Cardiac muscle cell (in vitro differentiated cells and primary cell): ENCODE measurements around the gene TMEM88. TPM values are rescaled to one million over a fixed set of nuclear protein-coding genes. Genes with fewer than 3 reads are reported as not detected.

ENCODE experiments used
- DNase-seq, 2 donors: peaks; one replicate each; pipeline versions ENCODE4 v3.0.0 to v3.0.0-alpha.2; 2010 to 2017; ENCODE audit warnings: low read depth in 1 of 2, low spot score in 1 of 2
- H3K27ac ChIP-seq: fragments of 200-600 bp; sonication (generic); 2 replicates; pipeline ENCODE4 v1.5.1; 2016
- H3K27me3 ChIP-seq: fragments of 200-600 bp; sonication (generic); 2 replicates; pipeline ENCODE4 v1.6.0; 2016; ENCODE audit warnings: control low read depth
- H3K36me3 ChIP-seq: fragments of 200-600 bp; sonication (generic); 2 replicates; pipeline ENCODE4 v1.5.1; 2016; ENCODE audit warnings: control low read depth
- H3K4me1 ChIP-seq: fragments of 200-600 bp; sonication (generic); 2 replicates; pipeline ENCODE4 v1.8.1; 2017; ENCODE audit warnings: low read depth, mild to moderate bottlenecking, mixed run types
- H3K4me3 ChIP-seq: fragments of 200-600 bp; sonication (generic); 2 replicates; pipeline ENCODE4 v1.5.1; 2016; ENCODE audit warnings: mild to moderate bottlenecking
- H3K9me3 ChIP-seq: fragments of 200-600 bp; sonication (generic); 2 replicates; pipeline ENCODE4 v1.5.1; 2017; ENCODE audit warnings: low read depth, mild to moderate bottlenecking, control low read depth
- CTCF ChIP-seq: IDR thresholded peaks from 2 replicates; pipeline ENCODE4 v1.5.1; 2012; ENCODE audit warnings: low read depth, mild to moderate bottlenecking, low read length
- polyA plus RNA-seq: library from polyadenylated mRNA; unstranded; fragments of >200 nt; fragmentation: Nextera tagmentation; extraction: Ambion mirVana; gene quantifications from 2 replicates; pipeline ENCODE4 v1.2.1, GENCODE V29; 2016
- total RNA-seq: library from RNA; depleted of rRNA; stranded (reverse); fragments of >200 nt; gene quantifications from 2 replicates; pipeline ENCODE4 v1.2.3, GENCODE V29; 2016

The TMEM88 gene
- total and polyA plus RNA-seq, 2 experiments from 2014 or later, result 27.4 to 66.1 TPM

GRCh38 chr17:7884581-7885366, 29.9 kb downstream of the TMEM88 start:
- peak; percentile 21 to 33 for DNase-seq
- Histone ChIP-seq H3K4me1 (peaks cover 42% of the 10 kb centered on the region), H3K4me3 (peak overlapping the region; percentile 90)

GRCh38 chr17:7885367-7886226, 30.7 kb downstream of the TMEM88 start:
- Histone ChIP-seq H3K4me1 (peaks cover 46% of the 10 kb centered on the region), H3K27ac (peak overlapping the region; percentile 89)
- DNase-seq, result peak; percentile 53 to 92

More at GRCh38 chr17:7884581-7885366, 29.9 kb downstream of the TMEM88 start:
- H3K27me3 ChIP-seq, result no peaks in the 10 kb centered on the region
- H3K9me3 ChIP-seq, result no peaks in the 10 kb centered on the region
- no peak for TF ChIP-seq CTCF
- H3K36me3 ChIP-seq, result peaks cover 7% of the 10 kb centered on the region
- peak overlapping the region; percentile 89 for H3K27ac ChIP-seq

GRCh38 chr17:7886227-7887037, 31.6 kb downstream of the TMEM88 start:
- peak overlapping the region; percentile 90 for H3K4me3 ChIP-seq
- H3K9me3 ChIP-seq, result no peaks in the 10 kb centered on the region
- H3K27me3 ChIP-seq, result no peaks in the 10 kb centered on the region
- peak; percentile 12 for TF ChIP-seq CTCF
- peaks cover 8% of the 10 kb centered on the region for H3K36me3 ChIP-seq
- H3K27ac ChIP-seq, result peak overlapping the region; percentile 89
- peak; percentile 42 to 51 for DNase-seq
- H3K4me1 ChIP-seq, result peaks cover 45% of the 10 kb centered on the region

More at GRCh38 chr17:7885367-7886226, 30.7 kb downstream of the TMEM88 start:
- Histone ChIP-seq H3K27me3 (no peaks in the 10 kb centered on the region), H3K4me3 (peak overlapping the region; percentile 90), H3K9me3 (no peaks in the 10 kb centered on the region), H3K36me3 (peaks cover 1% of the 10 kb centered on the region)
- TF ChIP-seq CTCF, result no peak

GRCh38 chr17:7887038-7887481, 32.2 kb downstream of the TMEM88 start:
- peaks cover 43% of the 10 kb centered on the region for H3K4me1 ChIP-seq

More at GRCh38 chr17:7887038-7887481, 32.2 kb downstream of the TMEM88 start:
- no peak for TF ChIP-seq CTCF
- DNase-seq, result peak in 1 of 2 donors; percentile 42
- peak overlapping the region; percentile 89 for H3K27ac ChIP-seq
- H3K27me3 ChIP-seq, result no peaks in the 10 kb centered on the region
- peaks cover 11% of the 10 kb centered on the region for H3K36me3 ChIP-seq
- H3K4me3 ChIP-seq, result peak overlapping the region; percentile 90
- no peaks in the 10 kb centered on the region for H3K9me3 ChIP-seq
